HG02973 (cell line): Measurements from ENCODE around the gene TMEM170A.

Experiments used
- ATAC-seq: cut with Tn5 transposase; IDR thresholded peaks from one replicate; pipeline ENCODE4 v1.9.1; 2021; ENCODE audit warnings: moderate library complexity; ENCODE audit not compliant: unreplicated experiment

The TMEM170A gene

DNA sequence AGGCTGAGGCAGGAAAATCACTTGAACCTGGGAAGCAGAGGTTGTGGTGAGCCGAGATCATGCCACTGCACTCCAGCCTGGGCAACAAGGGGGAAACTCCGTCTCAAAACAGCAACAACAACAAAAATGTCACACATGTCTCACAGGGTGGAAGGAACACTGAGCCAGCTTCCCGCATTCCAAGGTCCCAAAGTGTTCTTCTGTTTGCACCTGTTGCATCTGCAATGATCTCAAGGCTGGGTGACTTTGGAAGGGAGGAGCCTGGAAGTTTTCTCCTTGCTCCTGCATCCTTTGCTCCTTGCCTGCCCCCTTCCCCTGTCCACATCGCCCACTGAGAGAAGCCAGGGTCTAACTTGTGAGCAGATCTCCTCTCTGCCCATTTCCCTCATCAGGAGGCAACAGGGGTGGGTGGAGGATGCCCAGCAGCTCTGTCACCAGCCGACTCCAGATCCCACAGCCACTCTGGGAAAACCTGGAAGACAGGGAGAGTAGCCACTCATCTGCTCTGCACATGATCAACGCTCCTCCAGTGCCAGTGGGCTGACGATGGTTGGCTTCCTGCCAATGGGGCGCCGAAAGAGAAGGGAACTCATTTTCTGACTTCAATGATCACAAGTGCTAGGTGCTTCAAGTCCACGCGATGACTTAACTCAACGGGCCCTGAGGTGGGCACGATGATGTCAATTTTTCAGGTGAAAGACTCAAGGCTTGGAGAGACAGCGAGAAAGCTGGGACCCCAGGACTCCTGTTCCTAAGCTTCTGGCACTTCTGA, 18.1 kb upstream of the TMEM170A start:
- no peak for ATAC-seq

DNA sequence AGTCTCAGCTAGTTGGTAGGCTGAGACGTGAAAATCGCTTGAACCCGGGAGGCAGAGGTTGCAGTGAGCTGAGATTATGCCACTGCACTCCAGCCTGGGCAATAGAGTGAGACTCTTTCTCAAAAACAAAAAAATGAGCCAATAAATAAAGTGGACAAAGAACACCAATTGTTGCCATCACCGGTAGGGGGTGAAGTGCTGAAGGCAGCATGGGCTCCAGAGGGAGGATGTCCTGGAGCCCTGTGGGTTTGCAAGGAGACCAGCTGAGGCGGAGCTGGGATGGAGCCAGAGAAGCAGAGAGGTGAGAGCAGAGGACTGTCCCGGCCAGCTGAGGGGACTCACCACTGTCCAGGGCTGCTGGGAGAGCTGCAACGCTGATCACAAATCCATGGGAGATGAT, 17.0 kb upstream of the TMEM170A start:
- no peak for ATAC-seq

DNA sequence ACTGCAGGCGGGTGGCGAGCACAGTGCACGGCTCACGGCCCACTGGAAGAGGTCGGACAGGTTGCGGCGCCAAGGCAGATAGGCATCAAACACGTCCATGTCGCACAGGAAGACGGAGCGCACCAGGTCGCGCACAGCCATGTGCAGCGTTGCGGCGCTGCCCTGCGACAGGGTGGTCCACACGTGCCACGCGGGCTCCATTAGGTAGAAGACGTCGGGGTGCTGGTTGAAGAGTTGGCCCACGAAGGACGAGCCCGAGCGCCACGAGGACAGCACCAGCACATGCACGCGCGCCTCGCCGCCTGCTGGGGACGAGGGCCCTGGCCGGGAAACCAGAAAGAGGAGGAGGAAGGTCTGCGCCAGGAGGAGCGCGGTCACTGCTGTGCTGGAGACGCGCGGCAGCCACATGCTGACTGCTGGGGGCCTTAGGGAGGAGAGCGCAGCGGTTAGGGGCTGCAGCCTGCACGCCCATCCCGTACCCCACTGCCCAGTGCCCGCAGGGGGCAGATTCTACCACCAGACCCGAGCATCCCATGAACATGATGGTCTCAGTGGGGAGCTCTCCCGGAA, 15.0 kb upstream of the TMEM170A start:
- ATAC-seq = no peak

DNA sequence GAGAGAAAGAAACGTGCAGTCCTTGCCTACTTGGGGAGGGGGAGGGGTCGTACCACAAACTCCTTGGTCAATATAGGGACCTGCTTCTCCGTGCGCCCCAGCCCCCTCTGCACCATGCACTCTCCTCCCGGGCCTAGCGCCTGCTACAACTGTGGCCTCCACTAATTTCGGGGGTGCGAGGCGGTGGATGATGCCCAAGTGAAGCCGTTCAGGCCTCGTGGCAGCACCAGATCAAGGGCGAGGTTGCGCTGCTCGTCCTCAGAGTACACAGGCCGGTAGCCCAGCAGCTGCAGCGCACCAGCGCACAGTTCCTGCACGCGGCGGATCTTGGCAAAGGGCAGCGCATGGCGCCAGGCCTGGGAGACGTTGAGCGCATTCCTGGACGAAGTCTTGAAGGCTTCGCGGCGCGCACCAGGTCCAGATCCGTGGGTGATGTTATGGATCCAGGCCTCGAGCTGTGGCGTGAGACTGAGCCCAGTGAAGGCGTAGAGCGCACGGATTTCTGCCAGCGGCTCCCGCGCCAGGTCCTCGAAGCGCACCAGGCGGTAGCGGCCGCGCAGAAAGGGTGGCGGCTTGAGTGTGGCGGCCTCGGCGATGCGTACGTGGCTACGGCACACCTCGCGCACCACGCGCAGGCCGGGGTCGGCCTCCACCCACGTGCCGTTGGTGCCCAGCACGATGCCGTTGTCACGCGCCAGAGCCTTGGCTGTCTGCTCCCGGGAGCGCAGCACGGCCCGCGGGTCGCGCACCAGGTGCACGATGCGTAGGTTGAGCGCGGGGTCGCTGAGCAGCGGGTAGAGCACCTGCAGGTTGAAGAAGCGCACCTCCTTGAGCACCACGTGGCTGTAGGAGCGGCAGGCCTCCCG, 14.2 kb upstream of the TMEM170A start:
- no peak for ATAC-seq

DNA sequence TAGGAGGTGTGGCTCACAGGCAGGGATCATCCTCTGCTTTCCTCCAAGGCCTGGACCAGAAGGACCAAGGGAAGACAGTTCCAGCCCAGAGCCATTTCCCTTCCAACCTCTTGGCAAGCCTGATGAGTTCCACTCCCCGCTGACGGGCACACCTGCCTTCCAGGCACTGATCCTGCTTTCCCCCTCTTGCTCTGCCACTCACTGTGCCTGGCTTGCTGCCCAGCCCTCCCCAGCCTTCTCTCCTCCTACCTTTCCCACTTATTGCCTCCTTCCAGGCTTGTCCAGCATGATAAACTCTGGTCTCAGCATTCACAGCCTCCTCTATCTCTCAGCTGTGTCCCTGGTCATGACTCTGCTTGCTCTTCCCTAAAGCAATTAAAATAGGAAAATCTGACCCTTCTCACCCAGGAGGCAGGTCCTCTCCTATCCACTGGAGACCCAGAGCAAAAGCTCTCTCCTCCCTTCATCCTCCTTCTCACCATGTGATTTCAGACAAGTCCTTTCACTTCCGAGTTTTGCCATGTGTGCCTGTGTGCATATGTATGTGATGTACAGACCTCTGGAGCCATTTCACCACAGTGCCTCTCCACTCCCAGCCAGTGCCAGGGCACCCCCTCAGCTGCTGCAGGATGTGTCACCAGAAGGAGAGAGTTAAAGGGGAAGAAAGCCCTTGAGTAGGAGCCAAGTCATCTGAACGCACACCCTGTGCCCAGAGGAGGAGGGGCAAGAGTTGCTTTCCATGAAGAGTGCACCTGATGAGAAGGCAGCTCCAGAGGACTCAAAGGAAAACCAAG, 13.4 kb upstream of the TMEM170A start:
- no peak for ATAC-seq

DNA sequence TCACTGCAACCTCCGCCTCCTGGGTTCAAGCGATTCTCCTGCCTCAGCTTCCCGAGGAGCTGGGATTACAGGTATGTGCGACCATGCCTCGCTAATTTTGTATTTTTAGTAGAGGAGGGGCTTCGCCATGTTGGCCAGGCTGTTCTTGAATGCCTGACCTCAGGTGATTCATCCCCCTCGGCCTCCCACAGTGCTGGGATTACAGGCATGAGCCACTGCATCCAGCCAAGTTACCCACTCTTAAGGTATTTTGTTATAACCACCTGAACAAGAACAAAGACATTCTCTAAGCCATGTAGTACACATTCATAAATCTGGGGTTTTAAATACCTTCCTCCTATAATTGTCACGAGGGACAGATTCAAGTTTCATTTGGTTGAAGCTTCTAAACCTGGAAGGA, 12.3 kb upstream of the TMEM170A start:
- ATAC-seq = no peak

DNA sequence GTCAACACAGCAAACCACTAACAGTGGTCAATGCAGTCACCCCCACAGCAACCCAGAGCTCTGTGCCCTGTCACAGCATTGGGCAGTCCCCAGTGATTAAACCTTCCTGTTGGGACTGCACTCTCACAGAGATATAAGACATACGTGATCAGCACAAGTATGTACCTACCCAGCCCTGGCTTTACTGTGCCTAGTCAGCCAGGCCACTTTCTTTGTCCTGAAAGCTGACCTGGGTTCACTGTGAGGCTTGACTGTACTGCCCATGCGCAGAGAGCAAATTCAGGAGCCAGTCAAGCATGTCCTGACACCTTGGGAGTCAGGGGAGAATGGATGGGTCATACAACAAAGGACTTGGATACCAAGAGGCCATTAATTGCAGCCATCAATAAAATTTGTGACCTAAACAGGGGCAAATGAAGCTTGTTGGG, 10.9 kb upstream of the TMEM170A start:
- no peak for ATAC-seq

DNA sequence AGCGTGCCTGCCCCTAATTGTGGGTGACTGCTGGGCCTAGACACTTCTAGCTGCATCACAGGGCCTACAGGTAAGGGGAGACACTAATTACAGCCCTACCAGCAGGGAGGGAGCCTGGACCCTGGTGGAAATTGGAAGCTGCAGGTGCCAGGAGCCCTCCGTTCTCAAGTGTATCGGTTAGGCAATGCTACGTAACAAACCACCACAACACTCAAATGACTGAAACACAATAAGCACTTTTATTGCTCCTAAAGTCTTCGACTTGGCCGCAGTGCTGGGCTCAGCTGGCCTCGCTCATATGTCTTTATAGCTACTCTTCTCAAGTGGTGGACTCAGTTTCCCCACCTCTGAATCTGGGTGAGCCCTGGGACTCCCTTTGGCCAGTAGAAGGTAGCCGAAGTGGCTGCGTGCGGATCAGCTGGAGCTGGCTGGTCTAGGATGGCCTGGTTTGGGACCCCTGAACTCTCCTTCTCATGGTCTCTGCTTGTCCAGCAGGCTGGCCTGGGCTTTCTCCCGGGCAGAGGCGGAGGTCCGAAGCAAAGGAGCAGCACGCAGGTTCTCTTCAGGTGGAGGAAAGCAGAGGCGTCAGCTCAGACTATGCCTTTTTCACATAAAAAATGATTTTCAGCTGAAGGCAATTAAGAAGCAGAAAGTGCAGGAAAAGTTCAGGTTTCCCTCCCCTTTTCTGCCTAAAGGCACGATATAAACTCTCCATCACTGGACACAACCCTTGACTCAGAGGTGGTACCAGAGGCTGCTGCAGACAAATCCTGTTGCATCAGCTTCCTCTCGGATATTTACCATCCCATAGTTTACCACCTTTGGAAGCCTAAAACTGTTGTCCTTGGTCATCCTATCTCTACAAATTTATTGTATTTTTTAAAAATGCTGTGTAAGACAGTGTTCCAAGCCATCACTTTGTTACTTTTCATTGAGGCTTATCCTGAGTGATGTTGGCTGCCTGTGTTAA, 8.7 kb upstream of the TMEM170A start:
- ATAC-seq = no peak

DNA sequence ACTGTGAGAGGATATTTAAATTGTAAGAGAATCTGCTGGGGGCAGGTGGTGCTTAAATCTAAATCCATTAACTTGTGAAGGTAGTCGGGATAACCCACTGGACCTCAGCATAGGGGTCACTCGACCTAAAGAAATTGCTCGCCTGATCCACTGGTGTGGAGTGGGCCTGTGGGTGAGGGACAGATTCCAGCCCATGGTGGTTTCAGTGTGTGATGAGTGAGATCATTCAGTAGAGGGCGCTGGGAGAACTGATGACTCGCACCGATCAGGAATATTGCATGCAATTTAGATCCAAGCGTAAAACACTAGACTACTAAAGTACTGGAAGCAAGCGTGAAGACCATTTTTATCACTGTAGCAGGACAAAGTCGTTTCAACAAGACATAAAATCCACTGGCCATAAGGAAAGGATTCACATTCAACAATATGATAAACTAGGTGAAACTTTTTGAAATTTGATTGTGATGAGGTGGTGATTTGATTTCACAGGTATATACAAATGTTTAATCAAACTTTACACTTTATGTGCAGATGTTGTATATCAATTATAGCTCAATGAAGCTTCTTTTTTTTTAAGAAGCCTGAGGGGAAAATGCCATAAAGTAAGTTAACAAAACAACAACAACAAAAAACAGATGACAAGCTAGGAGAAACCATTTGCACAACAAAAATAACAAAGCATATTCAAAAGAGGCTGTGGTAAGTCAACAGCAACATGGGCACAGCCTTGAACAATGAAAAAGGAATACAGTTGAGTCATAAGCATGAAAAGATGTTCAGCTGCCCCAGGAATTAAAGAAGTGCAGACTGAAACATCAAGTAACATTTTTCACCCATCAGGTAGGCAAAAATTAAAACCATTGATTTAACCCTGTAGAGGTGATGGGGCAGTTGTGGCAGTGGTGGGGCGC, 7.5 kb upstream of the TMEM170A start:
- ATAC-seq = no peak

DNA sequence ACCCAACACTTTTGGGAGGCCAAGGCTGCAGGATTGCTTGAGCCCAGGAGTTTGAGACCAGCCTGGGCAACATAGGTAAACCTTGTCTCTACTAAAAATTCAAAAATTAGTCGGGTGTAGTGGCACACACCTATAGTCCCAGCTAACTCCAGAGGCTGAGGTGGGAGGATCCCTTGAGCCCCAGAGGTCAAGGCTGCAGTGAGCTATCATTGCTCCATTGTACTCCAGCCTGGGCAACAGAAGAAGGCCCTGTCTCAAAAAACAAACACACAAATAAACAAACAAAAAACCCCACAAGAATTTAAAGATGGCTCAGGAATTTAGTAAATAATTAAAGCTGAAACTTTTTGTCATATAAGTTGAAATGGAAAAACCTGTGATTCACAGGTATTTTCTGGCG, 2.3 kb upstream of the TMEM170A start:
- ATAC-seq = no peak

DNA sequence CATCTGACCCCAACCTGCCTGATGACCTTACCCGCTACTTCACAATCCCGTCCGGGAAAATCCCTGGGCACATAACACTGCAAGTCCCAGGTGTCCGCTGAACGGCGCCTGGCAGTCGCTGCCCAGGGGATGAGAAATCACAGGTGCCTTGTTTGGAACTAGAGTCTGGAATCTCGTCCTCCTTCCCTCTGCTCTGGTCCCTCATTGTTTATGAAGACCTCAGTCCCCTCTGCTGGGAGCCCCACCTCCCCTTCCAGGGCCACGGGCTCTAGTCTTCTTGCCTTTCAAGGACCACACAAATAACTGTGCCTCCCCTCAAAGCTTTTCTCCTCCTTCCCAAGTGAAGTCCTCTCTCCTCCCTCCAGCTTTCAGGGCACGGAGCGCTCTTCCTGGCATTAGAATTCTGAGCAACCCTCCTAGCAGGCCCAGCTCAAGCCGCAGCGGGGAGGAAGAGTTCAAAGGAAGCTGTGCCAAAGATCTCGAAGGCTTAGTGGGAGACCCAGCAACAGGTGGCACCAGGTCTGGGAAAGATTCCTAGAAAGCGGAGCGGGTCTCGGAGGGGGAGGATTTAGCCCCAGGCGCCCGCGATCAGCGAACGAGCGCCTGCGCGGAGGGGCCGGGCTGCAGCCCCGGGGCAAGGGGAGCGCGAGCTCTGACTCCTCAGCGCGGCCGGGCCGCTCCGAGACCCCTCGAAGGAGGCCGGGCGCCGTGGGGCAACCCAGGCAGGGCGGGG, 934 bp downstream of the TMEM170A start:
- ATAC-seq = peak; percentile 13

DNA sequence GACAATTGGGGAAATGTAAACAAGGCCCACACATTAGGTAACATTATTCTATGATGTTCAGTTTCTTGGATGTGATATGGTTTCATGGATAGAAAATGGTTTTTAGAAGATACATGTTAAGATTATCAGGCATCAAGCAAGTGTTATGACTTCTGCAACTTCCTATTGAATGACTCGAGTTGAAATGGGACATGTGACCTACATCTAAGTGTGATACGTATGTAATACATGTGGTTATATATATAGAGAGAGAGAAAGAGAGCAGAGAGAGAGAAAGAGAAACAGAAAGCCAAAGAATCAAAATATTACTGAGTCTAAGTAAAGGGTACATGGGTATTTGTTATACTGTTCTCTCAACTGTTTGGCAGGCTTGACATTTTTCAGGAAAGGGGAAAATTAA, 1.7 kb downstream of the TMEM170A start:
- ATAC-seq = peak; percentile 33

DNA sequence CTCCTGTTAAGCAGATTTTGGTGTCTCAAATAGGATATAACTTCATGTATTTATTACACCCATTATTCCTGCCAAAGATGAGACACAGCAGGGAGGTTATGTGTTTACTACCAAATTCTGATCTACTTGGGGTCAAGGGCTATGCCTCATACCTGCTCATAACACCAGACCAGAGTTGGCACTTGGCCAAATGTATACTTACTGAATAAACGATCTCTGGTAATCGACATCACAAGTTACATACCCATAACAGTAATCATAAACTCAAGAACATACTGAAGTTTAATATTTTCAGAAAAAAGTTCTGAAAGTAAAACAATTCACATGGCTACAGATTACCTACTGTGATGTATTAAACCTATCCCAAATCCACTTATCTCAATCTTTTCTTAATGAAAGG, 2.9 kb downstream of the TMEM170A start:
- no peak for ATAC-seq

DNA sequence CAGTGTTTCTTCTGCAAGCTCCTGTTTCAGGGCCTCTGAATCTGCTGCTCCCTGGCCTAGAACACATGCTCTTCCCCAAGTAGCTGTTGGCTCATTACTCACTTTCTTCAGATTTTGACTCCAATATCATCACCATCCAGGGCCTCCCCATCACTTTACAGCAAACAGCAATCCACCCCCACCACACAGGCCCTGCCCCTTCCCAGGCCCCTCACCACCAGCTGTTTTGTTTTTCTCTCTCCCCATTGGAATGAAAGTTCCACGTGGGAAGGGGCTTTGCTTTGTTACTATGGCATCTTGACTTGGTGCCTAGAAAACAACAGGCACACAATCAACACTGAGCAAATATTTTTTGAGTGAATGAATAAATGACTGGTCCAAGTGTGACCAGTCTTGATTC, 4.0 kb downstream of the TMEM170A start:
- ATAC-seq = no peak

DNA sequence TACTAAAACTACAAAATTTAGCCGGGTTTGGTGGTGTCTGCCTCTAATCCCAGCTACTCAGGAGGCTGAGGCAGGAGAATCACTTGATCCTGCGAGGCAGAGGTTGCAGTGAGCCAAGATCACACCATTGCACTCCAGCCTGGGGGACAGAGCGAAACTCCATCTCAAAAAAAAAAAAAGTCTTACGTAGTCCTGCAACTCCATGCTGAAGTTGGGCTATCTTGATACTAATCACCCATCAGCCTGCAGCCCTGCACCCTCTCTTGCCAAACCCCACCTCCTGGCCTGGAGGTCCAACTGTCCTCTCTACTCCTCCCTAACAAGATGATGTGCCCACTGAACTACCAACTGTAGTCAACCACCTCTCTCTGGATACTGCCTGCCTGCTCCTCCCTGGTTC, 4.8 kb downstream of the TMEM170A start:
- ATAC-seq = no peak

DNA sequence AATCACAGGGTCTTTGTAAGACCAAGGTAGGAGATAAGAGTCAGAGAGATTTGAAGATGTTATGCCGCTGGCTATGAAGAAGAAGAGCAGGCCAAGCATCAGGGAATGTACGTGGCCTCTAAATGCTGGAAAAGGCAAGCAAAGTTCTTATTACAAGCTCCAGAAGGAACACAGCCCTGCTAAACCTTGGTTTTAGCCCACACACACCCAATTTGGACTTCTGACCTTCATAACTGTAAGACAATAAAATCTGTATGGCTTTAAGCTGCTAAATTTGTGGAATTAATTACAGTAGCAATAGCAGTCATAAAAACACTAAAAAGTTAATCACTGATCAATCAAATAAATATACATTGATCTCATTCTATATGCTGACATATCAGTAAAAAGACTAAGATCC, 6.0 kb downstream of the TMEM170A start:
- no peak for ATAC-seq

DNA sequence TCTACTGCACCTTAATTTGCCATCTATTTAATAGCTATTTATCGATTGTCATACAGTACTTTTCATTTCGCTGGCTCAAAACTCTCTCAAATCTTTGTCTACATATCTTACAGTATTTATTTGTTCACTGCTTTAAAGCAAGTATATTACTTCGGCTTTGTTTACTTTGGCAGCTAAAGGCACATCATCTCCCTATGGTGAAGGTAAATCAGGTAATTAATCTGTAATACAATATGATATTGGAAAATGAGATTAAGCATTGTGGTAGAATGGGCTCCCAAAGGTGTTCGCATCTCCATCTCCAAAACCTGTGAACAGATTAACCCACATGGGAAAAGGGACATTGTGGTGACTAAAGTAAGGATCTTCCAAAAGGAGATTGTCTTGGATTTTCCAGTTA, 6.5 kb downstream of the TMEM170A start:
- no peak for ATAC-seq

DNA sequence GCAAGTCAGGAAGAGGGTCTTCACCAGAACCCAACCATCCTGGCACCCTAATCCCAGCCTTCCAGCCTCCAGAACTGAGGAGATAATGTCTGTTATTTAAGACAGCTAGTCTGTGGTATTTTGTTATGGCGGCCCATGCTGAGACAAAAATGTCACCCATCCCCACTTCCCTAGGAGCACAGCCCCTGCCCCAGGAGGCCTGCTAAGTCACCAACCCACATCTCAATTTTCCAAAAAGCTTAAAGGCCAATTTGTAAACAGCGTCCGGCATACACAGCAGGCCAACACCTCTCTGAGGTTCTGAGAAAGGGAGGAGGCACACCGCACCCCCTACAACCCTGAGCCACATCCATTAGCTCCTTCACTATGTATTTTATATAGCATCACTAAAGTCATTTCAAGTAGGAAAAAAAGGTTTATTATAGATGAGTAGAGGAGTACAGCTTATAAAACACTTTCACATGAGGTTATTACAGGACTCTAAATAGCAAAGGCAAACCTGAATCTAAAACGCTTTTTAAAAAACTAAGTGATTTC, 6.9 kb downstream of the TMEM170A start:
- no peak for ATAC-seq
